ACC112 (cell line): ENCODE data around the gene ERFE.
A peak's percentile ranks its signal among the peaks of the same experiment; 100 is the strongest.

Experiments used
- H2AFZ ChIP-seq: fragments of 200-600 bp; sonication (generic); one replicate; pipeline ENCODE4 v1.6.0; 2017; ENCODE audit warnings: antibody characterized with exemption, low read length; ENCODE audit not compliant: unreplicated experiment
- H3K27ac ChIP-seq: fragments of 200-600 bp; sonication (generic); 2 replicates; pipeline ENCODE4 v1.5.1; 2014; ENCODE audit warnings: low read depth, mild to moderate bottlenecking, antibody characterized with exemption, low read length, moderate library complexity
- H3K27me3 ChIP-seq: fragments of 200-600 bp; sonication (generic); 2 replicates; pipeline ENCODE4 v1.6.1; 2014; ENCODE audit warnings: mild to moderate bottlenecking, antibody characterized with exemption, low read length, moderate library complexity, mixed read lengths; ENCODE audit not compliant: insufficient read depth
- H3K36me3 ChIP-seq: fragments of 200-600 bp; sonication (generic); 2 replicates; pipeline ENCODE4 v1.6.1; 2016; ENCODE audit warnings: mild to moderate bottlenecking, antibody characterized with exemption, low read length, moderate library complexity, mixed read lengths; ENCODE audit not compliant: insufficient read depth
- H3K4me1 ChIP-seq: fragments of 200-600 bp; sonication (generic); one replicate; pipeline ENCODE4 v1.6.1; 2016; ENCODE audit warnings: low read length, mixed read lengths; ENCODE audit not compliant: insufficient read depth, unreplicated experiment, control insufficient read depth
- H3K4me3 ChIP-seq: fragments of 200-600 bp; sonication (generic); 2 replicates; pipeline ENCODE4 v1.5.1; 2014; ENCODE audit warnings: mild to moderate bottlenecking, low read depth, low read length
- H3K79me2 ChIP-seq: fragments of 200-600 bp; sonication (generic); one replicate; pipeline ENCODE4 v1.6.0; 2016; ENCODE audit warnings: low read length; ENCODE audit not compliant: control insufficient read depth, unreplicated experiment, insufficient read depth

ERFE gene

GRCh38 chr2:238203973-238204683 lies 45.4 kb downstream of the ERFE start:
- peaks cover 42% of the 10 kb centered on the region for H3K79me2 ChIP-seq
- peaks cover 22% of the 10 kb centered on the region for H3K4me1 ChIP-seq
- peak overlapping the region; percentile 81 for H2AFZ ChIP-seq
- peak overlapping the region; percentile 91 for H3K4me3 ChIP-seq
- peaks cover 20% of the 10 kb centered on the region for H3K27me3 ChIP-seq
- peak overlapping the region; percentile 52 for H3K27ac ChIP-seq
- H3K36me3 ChIP-seq = no peaks in the 10 kb centered on the region

- Histone ChIP-seq H3K4me1 (peaks cover 5% of the 10 kb centered on the region), H3K79me2 (peaks cover 14% of the 10 kb centered on the region), H2AFZ (no peak overlapping the region), H3K27me3 (peaks cover 40% of the 10 kb centered on the region), H3K27ac (no peak overlapping the region), H3K36me3 (no peaks in the 10 kb centered on the region), H3K4me3 (no peak overlapping the region)
Measured at GRCh38 chr2:238207006-238207405, 48.2 kb downstream of the ERFE start.

- H3K27ac ChIP-seq = no peak overlapping the region
- H3K4me1 ChIP-seq = no peaks in the 10 kb centered on the region
- H3K36me3 ChIP-seq = no peaks in the 10 kb centered on the region
- H2AFZ ChIP-seq = no peak overlapping the region
- H3K4me3 ChIP-seq = no peak overlapping the region
- no peaks in the 10 kb centered on the region for H3K79me2 ChIP-seq
- H3K27me3 ChIP-seq = peaks cover 25% of the 10 kb centered on the region; the same call in 1 of the 2 replicates
Measured at GRCh38 chr2:238216651-238217184, 57.9 kb downstream of the ERFE start.
